Psoas muscle (tissue), 8 donors: ENCODE data around the gene LRRC4C. TPM values are rescaled to one million over a fixed set of nuclear protein-coding genes. Genes with fewer than 3 reads are reported as not detected.

Experiments
- ATAC-seq, 4 donors: fragments of 200-7000 bp; cut with Tn5 transposase; one replicate each; pipeline ENCODE4 v1.9.1; 2020; ENCODE audit warnings: moderate library complexity in 3 of 4, mild to moderate bottlenecking in 2 of 4
- DNase-seq, 2 donors: peaks; one replicate each; pipeline ENCODE4 v3.0.0-alpha.2; 2020
- H3K27ac ChIP-seq: fragments of 200-600 bp; one replicate; pipeline ENCODE4 v1.8.0; 2022
- H3K27me3 ChIP-seq, 3 donors: fragments of 200-600 bp in 1 of 3; one replicate each; pipeline versions ENCODE4 v1.6.1 to v1.8.0; 2013 to 2022; ENCODE audit warnings: low read length in 2 of 3, mild to moderate bottlenecking in 2 of 3, moderate library complexity in 1 of 3; ENCODE audit not compliant: insufficient read depth in 3 of 3
- H3K36me3 ChIP-seq, 2 donors: fragments of 200-600 bp in 1 of 2; one replicate each; pipeline versions ENCODE4 v1.6.1 to v1.8.0; 2013 to 2022; ENCODE audit warnings: low read depth in 1 of 2, mild to moderate bottlenecking in 1 of 2, moderate library complexity in 1 of 2; ENCODE audit not compliant: insufficient read depth in 1 of 2
- H3K4me1 ChIP-seq: fragments of 200-600 bp; one replicate; pipeline ENCODE4 v1.8.0; 2022
- H3K4me3 ChIP-seq: fragments of 200-600 bp; one replicate; pipeline ENCODE4 v1.8.0; 2022; ENCODE audit warnings: mild to moderate bottlenecking
- H3K9me3 ChIP-seq: fragments of 200-600 bp; one replicate; pipeline ENCODE4 v1.8.0; 2022
- WGBS, 3 donors: extraction: QIAGEN DNeasy Blood & Tissue Kit; methylation state at CpG; one replicate each; pipeline versions ENCODE4 v1.1.6 to v1.1.7; 2013; 5-methylcytosine and 5-hydroxymethylcytosine counted together
- intact Hi-C, 2 donors: fragments of 100-400 bp; cut with DNase I; formaldehyde crosslinking; loops; one replicate each; pipeline versions ENCODE4 v1.11.0 to v1.14.2; 2022
- polyA plus RNA-seq, 3 donors: library from polyadenylated mRNA; stranded (reverse); fragments of 200-250 nt; gene quantifications; one replicate each; pipeline ENCODE4 v1.2.3, GENCODE V29; 2013
- total RNA-seq, 4 donors: library from RNA; stranded (reverse); fragmentation: NEBNext Ultra II Directional in 2 of 4; extraction: Animal tissue kit (Norgen Biotek cat#: 25700) in 2 of 4; gene quantifications; one replicate each; pipeline versions ENCODE4 v1.2.1 to v1.2.4, GENCODE V29; 2021 to 2023
- TF ChIP-seq, protein P1 (sequence below): fragments of 200-600 bp; IDR thresholded peaks from one replicate; pipeline ENCODE4 v1.8.0; 2022; ENCODE audit warnings: antibody characterized with exemption
- donor health status: healthy with polysubstance abuse.
- donor health status: DM: no; HTN: no; CAD: no; lungs with moderate emphysema.
- donor health status: Bipolar disorder and iron deficiency.
- donor health status: healthy.
- donor health status: DM: yes; HTN: yes; CAD: no.
- donor health status: DM: no; HTN: no; CAD: no.
- donor health status: DM: no; HTN: no; CAD: no.
- donor health status: DM: yes; HTN: yes; CAD: no.

Gene LRRC4C
- total and polyA plus RNA-seq, 7 donors, result 0.04 to 0.34 (median 0.12) TPM; not detected in 1

DNA sequence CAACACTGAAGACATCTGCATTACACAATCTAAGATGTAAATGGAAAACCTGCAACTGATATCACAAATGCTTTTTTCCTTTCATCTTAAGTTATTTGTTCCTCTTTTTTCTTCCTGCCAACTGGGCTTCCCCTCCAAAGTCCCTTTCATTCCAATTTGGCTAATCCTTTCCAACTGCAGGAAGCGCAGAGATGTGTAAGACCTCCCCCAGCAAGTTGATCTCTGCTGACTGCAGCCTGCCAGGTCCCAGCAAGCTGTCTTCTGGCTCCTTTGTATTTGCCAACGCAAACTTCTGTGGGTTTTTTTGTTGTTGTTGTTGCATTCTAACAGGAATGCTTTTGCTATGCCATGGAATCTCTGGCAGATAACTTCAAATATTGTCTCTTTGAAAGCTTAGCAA lies 38.5 kb upstream of the LRRC4C start:
- ATAC-seq (no peak), DNase-seq (no peak)
- Histone ChIP-seq H3K27ac (no peak overlapping the region), H3K4me1 (no peaks in the 10 kb centered on the region), H3K36me3 (no peaks in the 10 kb centered on the region), H3K9me3 (no peaks in the 10 kb centered on the region), H3K27me3 (no peaks in the 10 kb centered on the region), H3K4me3 (no peak overlapping the region)
- 3 to 7% (median 6%) methylated on average over 2 of the region's 2 CpGs for WGBS, 3 donors
- intact Hi-C loops, result no loop called here
- TF ChIP-seq, protein P1, sequence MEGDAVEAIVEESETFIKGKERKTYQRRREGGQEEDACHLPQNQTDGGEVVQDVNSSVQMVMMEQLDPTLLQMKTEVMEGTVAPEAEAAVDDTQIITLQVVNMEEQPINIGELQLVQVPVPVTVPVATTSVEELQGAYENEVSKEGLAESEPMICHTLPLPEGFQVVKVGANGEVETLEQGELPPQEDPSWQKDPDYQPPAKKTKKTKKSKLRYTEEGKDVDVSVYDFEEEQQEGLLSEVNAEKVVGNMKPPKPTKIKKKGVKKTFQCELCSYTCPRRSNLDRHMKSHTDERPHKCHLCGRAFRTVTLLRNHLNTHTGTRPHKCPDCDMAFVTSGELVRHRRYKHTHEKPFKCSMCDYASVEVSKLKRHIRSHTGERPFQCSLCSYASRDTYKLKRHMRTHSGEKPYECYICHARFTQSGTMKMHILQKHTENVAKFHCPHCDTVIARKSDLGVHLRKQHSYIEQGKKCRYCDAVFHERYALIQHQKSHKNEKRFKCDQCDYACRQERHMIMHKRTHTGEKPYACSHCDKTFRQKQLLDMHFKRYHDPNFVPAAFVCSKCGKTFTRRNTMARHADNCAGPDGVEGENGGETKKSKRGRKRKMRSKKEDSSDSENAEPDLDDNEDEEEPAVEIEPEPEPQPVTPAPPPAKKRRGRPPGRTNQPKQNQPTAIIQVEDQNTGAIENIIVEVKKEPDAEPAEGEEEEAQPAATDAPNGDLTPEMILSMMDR, result no peak

DNA sequence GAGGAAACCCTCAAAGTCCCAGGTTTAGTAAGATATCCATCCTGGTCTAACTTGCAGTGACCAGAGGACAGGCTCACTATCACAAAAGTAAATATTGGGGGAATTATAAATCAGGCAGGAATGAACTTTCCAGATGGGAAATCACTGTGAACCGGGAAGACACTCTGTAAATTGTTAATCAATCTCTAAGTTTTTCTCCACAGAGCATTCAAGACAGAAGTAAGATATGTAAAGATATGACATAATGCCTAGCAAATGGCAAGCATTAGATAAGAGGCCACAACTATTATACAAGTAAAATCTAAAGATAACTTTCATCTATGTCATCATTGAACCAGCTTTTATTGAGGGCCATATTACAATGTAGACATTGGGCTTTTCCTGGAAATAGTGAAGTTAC lies 35.3 kb upstream of the LRRC4C start:
- no peaks in the 10 kb centered on the region for H3K36me3 ChIP-seq
- H3K4me3 ChIP-seq, result no peak overlapping the region
- no peak overlapping the region for H3K27ac ChIP-seq
- DNase-seq (no peak), ATAC-seq (no peak)
- intact Hi-C loops, result no loop called here
- no peaks in the 10 kb centered on the region for H3K9me3 ChIP-seq
- H3K4me1 ChIP-seq, result no peaks in the 10 kb centered on the region
- WGBS, 3 donors, result 28 to 42% (median 29%) methylated on average over 1 of the region's 1 CpG
- no peaks in the 10 kb centered on the region for H3K27me3 ChIP-seq
- TF ChIP-seq, protein P1, result no peak

DNA sequence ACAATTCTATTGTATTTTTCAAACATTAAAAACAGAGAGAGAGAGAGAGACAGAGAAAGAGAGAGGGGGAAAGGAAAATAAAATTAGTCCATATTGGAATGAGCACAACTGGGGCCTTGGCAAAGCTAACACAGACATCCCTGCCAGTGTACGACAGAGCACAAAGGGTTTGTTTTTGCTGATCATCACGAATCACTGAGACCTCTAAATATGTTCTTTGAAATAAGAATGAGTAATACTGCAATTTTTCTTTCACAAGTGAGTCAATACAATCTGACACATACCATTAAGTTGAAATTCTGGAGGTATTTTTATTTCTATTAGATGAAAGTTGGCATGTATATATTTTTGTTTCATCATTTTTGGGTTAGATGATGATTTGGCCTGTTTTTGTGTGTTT lies 27.0 kb upstream of the LRRC4C start:
- Histone ChIP-seq H3K4me1 (no peaks in the 10 kb centered on the region), H3K36me3 (no peaks in the 10 kb centered on the region), H3K9me3 (no peaks in the 10 kb centered on the region), H3K27me3 (no peaks in the 10 kb centered on the region), H3K27ac (no peak overlapping the region), H3K4me3 (no peak overlapping the region)
- 56 to 61% (median 59%) methylated on average over 2 of the region's 2 CpGs for WGBS, 3 donors
- intact Hi-C loops, result no loop called here
- TF ChIP-seq, protein P1, result no peak
- ATAC-seq (no peak), DNase-seq (no peak)

DNA sequence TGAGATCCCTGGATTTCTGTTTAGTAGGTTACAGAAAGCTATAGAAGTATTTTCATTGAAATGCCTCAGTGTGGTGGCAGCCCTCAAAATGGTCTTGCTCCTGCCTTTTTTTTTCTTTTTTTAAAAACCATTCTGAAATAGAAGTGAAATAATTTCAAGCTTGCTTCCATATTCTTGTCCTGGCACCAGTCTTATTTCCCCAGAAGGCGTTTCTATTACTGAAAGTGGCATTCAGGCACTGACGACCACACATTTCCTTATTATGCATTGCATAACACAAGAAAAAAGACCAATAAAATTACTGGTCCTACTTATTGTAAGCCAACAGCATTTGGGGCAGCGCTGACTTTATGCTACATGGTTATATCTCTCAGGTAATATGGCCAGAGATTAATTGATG lies 24.5 kb upstream of the LRRC4C start:
- no peak overlapping the region for H3K4me3 ChIP-seq
- DNase-seq, result no peak
- 41 to 50% (median 42%) methylated on average over 3 of the region's 3 CpGs for WGBS, 3 donors
- no peaks in the 10 kb centered on the region for H3K4me1 ChIP-seq
- intact Hi-C loops, result no loop called here
- H3K27ac ChIP-seq, result no peak overlapping the region
- no peaks in the 10 kb centered on the region for H3K36me3 ChIP-seq
- no peaks in the 10 kb centered on the region for H3K27me3 ChIP-seq
- ATAC-seq, result no peak
- peaks cover 6% of the 10 kb centered on the region for H3K9me3 ChIP-seq
- TF ChIP-seq, protein P1, result no peak

DNA sequence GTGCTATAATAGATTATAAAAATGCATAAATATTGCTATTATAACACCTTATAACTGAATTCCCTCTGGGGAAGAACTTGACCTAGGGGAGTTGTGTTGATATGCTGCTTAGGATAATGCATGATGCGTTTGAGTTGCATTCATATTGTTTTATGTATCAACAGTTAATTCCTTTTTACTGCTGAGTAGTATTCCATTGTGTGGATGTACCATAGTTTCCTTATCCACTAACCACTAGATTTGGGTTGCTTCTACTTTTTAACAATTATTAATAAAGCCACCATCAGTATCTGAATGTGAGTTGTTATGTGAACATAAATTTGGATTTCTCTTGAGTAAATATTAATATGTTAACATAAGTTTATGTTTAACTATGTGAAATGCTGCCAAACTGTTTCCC lies 19.7 kb upstream of the LRRC4C start:
- 60 to 71% (median 71%) methylated on average over 1 of the region's 1 CpG for WGBS, 3 donors
- ATAC-seq (no peak), DNase-seq (no peak)
- Histone ChIP-seq H3K4me3 (no peak overlapping the region), H3K9me3 (peaks cover 10% of the 10 kb centered on the region), H3K27me3 (no peaks in the 10 kb centered on the region), H3K36me3 (no peaks in the 10 kb centered on the region), H3K27ac (no peak overlapping the region), H3K4me1 (no peaks in the 10 kb centered on the region)
- TF ChIP-seq, protein P1, result no peak
- intact Hi-C loops, result no loop called here
